ENCODE measurements around the gene EDNRA.

- no peak for TF ChIP-seq POLR2A (IDR thresholded peaks at IDR 0.05; ENCODE audit: low read depth, low read length)
- TF ChIP-seq POLR2AphosphoS5 (IDR thresholded peaks at IDR 0.05; ENCODE audit: low read depth, low read length): no peak
- TF ChIP-seq TAF1 (IDR thresholded peaks at IDR 0.05; ENCODE audit: borderline replicate concordance, low read depth, low read length): no peak
These were observed 19.7 kb upstream of the EDNRA start for GRCh38 chr4:147461161-147461560.

Data from GM12892 (cell line).